ENCODE results near the gene NAA30.

- no peak for TF ChIP-seq POLR2A (IDR thresholded peaks at IDR 0.05)
- no peak for TF ChIP-seq CTCF (IDR thresholded peaks at IDR 0.05)
These were observed 15.2 kb downstream of the NAA30 start for GRCh38 chr14:57405562-57405961.

All from body of pancreas (tissue), 4 donors.